ENCODE data around the gene GPR68.
A peak's percentile ranks its signal among the peaks of the same experiment; 100 is the strongest.
"Not testable (repeated sequence)": the region's sequence is repeated elsewhere in the genome, so short reads cannot be mapped to it uniquely, and the experiment has no call there.

Gene GPR68

DNA sequence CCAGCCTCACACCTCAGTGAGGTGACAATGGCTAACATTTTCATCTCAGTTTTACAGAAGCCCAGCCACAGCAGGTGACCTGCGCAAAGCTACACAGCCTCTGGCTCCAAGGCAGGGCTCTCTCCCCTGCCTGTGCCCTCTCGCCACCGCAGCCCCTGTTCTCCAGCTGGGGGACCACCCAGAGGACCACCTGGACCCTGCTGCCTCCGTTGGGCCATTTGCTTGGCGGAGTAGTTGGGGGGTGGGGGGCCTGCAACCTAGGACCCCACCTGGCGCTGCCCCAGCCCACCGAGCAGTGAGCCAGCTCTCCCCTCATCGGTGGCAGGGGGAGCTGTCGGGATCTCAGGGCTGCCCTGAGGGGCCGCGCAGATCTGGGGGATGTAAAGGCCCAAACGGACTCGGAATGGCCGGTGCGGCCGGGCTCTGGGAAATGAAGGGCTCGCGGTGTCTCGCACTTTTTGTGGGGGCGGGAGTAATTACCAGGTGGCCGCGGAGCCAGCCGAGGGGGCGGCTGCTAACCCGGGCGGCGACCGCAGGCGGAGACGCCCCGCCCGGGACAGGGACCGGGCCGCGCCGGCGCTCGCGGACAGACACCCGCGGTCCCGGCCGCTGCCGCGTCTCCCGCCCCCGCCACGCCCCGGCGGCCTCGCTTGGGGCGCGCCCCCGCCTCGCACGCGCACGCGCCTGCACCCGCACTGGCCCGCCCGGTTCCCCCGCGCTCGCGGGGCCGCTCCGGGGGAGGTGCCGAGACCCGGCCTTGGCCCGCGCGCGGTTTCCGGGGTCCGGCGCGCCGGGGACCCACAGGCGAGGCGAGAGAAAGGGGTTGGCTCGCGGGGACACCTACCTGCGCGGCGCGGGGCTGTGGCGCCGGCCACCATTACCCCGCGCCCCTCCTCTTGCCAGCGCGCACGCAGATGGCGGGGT lies 8.6 kb upstream of the GPR68 start:
- no peak for DNase-seq

DNA sequence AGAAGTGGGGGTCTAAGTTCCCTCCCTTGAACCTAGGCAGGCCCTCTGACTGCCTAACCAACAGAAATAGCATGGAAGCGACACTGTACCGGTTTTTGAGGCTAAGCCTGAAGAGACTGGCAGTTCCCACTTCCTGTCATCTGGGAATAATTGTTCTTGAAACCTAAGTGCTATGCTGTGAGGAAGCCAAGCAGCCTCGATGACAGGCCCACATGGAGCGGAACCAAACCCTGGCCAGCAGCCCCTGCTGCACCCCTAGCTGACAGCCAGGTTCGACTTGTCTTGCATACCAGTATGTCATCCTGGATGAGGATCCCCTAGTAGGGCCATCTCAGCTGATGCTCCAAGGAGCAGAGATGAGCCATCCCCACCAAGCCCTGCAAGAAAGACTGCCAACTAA lies 6.4 kb upstream of the GPR68 start:
- no peak for DNase-seq

DNA sequence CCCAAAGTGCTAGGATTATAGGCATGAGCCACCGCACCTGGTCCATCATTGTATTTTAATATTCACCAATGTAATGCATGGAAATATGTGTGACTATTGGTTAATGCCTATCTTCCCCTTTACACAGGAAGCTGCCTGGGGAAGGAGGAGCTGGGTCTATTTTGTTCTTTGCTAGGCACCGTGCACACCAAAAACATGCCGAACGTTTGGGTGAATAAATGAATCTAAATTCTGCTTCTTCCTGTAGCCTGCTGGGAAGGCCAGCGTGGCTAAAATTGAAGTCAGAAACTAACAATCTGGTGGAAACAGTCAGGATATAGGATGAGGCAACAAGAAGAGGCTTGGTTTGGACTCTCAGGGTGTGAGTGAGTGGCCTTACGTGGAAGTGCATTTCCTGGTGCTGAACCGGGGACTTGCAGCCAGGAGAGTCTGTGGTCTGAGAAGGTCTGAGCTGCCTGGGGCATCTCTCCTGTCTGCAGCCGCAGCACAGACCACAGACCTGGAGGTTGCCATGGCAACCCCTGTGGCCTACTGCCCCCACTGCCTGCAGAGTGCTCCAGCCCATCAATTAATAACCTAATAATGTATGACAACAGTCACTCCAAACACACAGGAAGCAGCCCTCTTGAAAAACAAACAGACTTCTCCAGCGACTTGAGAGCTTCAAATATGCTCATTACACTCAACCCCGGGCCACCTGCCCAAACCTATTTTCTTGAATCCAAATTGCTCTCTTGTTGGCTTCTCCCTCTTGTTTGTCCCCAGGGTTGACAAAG lies 5.5 kb upstream of the GPR68 start:
- peak; percentile 93 to 95 for DNase-seq

DNA sequence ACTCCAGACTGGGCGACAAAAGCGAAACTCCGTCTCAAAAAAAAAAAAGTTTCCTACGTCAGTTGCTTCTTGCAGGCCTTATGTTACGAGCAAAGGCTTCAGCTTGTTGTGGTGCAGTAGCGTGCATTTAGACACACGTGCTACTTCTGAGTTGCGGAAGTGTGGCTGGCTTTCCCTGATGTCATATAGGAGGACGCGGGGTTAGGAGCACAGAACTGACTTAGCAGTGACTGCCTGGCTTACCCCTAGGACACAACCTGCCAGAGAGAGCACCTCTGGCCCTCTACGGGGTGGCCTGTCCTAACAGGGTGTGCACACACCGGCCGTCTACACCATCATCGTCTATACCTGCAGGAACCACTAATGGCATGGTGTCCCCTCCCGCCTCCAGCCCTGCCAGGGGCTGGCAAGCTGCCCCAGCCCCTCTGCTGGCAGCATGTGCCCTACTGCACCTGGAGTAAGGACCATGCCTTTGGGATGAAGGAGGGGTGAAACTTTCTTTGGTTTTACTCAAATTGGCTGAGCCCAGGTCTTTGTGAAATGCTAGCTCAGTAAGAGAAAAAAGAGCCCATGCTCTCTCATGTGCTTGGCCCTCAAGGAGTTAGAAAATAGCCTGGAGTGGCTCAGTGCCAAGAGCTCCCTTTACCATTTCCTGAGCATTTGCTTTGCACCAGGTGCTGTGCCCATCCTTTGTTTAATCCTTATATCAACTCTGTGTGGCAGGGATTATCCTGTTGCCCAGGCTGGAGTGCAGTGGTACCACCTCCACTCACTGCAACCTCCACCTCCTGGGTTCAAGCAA lies 1.7 kb upstream of the GPR68 start:
- no peak for DNase-seq

DNA sequence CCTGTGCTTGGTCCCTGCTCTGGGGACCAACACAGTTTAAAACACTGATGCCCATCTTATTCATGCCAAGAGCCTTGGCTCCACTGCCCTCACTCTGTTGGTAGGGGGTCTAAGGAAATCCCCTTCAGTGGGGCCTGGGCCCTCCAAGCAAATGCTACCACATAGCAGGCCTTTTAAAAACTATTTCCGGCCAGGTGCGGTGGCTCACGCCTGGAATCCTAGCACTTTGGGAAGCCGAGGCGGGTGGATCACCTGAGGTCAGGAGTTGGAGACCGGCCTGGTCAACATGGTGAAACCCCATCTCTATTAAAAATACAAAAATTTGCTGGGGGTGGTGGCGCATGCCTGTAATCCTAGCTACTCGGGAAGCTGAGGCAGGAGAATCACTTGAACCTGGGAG lies 1.1 kb upstream of the GPR68 start:
- DNase-seq, result not testable (repeated sequence)

DNA sequence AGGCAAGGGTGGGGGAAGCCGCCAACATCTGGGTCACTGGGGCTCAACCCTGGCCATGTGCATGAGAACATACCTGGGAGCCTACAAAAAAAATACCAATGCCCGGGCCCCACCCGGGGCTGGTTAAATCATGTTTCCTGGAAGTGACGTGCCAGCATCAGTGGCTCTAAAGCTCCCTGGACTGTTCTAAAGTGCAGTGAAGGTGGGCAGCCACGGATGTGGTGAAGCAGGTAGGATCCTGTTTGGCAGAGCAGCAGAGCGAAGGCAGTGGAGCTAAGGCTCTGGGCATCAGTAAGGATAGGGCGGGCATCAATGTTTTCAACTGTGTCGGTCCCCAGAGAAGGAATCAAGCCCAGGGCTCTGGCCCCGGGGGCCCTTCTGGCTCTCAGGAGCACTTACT lies 525 bp upstream of the GPR68 start:
- no peak for DNase-seq

DNA sequence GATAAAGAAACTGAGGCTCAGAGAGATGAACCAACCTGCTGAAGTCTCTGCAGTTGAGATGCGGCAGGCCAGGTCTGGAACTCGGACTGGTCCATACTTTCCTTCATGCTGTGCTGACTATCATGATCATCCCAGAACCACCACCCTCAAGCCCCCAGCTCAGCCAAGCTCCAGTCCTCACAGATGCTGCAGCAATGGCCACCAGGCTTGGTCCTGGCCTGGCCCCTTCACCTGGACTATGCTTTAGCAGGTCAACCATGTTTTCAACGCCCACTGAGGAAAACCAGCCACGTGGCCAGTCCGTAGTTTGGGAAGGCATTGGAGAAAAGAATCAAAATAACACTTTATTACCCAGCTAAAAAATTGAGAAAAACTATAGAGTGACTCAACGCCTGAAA lies 1.4 kb downstream of the GPR68 start:
- DNase-seq, result no peak

DNA sequence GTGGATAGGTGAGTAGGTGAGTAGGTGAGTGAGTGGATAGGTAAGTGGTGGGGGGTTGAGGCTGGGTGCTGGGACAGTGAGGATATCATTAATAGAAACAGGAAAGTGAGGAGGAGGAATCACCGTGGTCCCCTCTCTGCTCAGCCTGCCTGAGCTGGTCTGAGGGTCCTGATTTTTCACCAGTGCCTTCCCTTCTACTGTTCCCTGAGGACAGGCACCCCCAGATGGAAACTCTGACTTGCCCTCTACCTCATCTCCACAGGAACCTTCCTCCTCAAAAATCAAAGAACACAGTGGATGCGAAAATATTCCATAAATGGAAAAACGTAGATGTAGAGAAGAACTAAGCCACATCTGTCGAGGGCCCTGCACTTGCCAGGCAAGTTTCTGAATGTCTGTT lies 1.9 kb downstream of the GPR68 start:
- DNase-seq, result no peak

DNA sequence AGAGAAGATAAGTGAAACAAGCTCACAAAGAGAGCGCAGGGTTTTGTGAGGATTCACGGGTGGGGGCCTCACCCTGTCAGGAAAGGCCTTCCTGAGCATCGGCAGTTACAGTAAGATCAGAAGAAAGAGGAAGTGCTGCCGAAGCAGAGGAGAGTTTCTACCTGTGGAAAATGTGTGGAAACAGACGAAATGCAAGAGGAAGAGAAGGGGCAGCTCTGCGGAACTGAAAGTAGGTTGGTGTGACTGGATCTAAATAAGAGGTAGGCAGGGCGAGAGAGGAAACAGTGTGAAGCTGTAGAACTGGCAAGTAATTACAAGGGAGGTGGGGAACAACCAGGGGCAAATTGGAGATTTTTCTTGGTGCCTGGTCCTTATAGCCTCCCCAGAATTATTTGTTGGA lies 2.6 kb downstream of the GPR68 start:
- peak; percentile 63 to 76 for DNase-seq

DNA sequence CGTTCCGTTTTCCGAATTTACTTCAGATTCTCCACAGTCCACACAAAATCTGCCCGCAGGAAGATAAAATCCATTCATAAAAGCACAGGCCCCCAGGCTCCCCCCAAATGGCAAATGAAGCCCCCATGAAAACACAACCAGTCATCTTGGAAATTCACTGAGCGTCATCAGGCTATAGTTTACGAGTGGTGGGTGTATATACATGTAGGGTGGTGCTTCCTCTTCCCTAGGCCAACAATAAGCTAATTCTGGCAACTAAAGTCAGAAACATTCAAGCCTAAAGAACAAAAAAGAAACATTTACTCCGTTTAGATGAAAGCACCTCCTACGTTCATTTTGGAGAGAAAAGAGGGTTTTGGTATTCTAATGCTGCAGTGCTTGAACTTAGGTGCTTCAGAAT lies 5.8 kb downstream of the GPR68 start:
- no peak for DNase-seq

DNA sequence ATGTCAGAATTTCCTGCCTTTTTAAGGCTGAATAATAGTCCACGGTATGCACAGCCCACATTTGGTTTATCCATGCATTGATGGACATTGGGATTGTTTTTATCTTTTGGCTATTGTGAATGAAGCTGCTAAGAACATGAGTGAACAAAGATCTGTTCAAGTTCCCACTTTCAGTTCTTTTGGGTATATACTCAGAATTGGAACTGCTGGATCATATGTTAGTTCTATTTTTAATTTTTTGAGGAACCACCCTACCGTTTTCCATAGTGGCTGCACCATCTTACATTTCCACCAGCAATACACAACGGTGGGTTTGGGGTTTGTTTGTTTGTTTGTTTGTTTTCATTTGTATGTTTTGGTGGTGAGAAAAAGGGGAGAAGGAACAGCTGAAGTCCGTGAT lies 6.4 kb downstream of the GPR68 start:
- DNase-seq, result no peak

DNA sequence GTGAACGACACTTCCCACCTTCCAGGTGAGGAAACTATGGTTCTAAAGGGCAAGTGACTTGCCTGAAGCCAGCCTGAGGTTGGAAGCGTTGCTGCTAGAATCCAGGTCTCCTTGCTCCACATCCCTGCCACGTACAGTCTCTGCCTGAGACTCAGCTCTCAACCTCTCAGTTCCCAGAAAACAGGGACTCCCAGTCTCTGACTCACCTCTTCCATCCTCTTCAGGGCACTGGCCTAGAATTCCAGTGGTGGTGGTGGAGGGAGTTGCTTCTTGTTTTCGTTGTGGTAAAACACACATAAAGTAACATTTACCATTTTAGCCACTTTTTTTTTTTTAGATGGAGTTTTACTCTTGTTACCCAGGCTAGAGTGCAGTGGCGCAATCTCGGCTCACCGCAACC lies 7.3 kb downstream of the GPR68 start:
- DNase-seq, result no peak

DNA sequence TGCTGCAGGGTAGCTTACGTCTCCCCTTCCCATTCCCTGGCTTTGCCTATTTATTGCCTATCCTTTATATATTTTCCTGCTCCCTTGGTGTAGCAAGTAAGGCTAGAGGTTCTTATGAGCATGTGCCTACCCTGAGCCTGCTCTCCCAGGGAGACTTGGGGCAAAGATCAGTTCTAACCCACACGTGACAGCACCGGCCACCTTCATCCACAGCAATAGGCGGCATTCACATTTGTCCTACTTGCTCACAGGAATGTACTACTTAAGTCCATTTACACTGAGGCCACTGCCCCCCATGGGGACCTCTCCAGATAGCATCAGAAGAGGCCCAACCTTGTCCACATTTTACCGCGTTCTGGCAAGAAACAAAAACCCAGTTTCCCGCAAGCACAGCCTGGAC lies 8.7 kb downstream of the GPR68 start:
- DNase-seq, result no peak

DNA sequence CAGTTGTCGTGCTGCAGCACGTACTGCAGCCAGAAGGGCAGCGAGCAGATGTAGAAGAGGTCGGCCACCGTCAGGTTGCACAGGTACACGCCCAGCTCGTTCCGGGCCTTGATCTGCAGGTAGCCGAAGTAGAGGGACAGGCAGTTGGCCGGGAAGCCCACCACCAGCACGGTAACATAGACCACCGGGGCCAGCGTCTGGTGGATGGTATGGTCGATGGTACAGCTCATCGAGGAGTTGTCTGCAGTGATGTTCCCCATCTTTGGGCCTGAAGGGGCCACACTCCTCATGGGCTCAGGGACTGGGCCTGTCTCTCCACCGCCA lies 9.8 kb downstream of the GPR68 start:
- DNase-seq, result no peak

DNA sequence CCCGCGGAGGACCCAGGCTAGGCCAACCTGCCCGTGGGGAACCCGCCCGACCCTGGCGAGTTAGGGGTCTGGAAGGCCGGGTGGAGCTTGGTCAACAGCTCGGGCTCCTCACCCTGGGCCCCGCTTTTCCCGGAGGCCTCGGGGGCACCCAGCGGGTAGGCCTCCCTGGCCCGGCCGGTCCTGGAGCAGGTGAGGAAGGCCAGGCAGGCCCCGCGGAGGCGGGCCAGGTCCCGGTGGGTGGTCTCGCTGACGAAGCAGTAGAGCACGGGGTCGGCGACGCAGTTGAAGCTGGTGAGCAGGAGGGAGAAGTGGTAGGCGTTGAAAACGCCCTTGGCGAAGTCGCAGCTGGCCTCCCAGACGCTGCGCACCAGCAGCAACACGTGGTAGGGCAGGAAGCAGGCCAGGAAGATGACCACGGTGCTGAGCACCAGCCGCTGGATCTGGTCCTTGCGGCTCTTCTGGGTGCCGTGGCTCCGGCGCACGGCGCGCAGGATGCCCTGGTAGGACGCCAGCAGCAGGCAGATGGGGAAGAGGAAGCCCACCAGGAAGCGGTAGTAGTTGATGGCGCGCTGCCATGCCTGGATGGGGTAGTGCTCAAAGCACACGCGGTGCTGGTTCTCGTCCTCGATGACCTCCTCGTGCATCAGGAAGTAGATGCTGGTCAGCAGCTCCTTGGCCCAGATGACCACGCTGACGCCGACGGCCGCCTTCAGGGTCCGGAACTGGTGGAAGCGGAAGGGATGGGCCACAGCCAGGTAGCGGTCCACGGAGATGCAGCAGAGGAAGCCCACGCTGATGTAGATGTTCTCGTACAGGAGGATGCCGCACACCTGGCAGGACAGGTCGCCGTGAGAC lies 10.3 kb downstream of the GPR68 start:
- DNase-seq, result no peak

DNA sequence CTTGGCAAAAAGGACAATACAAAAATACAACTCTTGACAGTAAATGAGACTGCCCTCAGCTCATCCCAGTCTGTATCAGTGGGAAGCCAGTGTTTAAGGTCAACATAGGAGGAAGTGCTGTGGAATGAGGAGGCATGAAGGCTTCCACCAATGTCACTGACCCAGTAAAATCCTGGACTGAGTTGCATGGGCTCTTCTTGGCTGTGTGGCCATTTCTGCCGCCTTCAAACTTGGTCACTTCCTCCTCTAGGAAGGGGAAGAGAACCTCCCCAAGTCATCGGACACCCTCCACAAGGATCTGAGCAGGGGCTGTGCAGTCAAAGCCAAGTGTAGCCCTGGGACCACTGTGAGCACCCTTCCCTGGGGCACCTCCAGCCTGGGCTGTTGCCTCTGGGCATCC lies 11.9 kb downstream of the GPR68 start:
- DNase-seq, result no peak

DNA sequence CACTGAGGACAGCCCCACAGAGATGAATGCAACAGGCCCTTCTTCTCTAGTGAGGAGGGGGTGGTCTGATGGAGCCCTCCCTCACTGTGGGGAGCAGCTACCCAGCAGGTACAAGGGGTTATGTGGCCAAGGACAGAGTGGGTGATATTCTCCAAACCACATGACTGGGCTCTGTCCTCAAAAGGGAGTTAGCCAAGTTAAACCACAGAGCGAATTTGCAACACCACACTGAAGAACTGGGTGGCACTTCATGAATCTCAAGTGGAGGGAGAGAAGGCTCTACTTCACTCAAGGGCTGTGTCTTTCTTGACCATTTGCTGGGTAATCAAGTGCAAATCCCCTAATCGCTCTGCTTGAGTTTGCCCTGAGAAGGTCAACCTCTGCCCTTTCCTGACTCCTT lies 12.5 kb downstream of the GPR68 start:
- peak in 1 of 2 experiments; percentile 9 for DNase-seq

DNA sequence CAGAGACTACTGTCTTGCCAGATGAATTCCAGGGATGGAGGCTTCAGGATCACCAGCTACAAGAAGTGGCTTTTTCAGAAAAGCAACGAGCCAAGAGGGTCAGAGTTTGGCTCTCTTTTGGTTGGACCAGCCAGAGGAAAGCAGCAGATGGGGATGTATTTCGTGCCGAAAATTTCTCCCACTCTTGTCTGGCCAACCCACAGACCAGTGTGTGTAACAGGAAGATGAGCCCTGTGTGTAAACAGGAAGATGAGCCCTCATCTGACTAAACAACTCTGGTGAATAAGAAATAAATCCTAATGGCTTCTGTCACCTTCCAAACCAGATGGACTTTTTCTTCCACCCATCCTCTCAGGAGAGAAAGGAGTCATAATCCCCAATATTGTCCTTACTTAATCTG lies 13.1 kb downstream of the GPR68 start:
- no peak for DNase-seq

DNA sequence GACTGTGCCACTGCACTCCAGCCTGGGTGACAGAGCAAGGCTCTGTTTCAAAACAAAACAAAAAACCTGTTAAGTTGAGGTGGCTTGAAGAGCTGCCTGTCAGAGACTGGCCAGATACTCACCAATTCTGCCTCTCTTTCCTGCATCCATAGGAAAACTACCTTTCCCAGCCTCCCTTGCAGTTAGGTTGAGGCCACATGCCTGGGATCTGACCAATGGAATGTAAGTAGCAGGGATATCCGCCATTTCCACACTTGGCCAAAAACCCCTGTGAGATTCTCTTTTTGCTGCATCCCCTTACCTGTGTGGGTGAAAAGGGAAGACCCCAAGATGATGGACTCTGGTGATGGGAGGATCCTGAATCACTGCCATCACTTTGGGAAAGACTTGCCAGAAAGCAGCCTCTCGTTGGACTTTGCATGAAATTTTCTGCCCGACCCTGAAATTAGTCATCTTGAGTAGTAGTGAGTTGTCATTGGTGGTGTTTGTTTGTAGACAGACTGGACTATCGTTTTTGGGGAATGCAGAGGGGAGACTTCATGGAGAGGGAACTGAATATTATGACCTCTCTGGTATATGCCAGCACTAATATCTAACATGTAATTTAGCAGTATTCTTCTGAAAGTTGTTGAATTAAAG lies 14.0 kb downstream of the GPR68 start:
- DNase-seq, result no peak

DNA sequence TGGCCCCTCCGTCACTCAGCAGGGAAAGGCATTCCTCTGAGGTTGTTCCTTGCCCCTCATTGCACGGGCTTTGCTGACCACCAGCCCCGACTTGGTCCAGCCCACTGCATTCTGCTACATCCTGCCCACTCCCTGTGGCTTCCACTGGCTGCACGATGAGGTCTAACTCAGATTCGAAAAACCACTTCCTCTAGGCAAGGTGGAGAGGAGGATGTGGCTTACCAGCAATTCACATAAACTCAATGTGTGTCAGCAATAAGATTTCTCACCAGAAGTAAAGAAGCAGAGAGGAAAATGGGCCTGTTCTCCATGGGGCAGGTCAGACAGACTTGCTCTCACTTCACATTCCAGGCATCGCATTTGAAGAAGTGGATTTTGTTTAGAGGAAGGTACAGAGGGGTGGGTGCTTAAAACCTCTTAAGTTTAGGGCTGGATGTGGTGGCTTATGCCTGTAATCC lies 14.7 kb downstream of the GPR68 start:
- DNase-seq, result peak; percentile 77 to 82

DNA sequence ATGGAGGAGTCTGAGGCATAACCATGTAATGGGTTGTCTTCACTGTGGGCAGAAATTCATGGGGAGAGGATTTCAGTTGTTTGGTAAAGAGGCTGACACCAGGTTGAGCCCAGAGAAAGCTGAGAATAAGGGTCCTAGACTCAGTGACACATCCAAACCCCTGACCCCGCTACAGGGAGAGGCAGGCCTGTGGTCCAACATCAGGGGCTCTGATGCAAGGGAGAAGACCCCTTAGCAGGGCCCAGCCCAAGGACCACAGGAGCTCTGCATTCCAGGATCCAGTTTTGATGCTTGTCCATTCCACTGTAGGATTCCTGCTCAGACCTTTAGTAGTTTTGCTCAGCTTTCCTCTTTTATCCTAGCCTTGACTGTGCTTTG lies 15.5 kb downstream of the GPR68 start:
- no peak for DNase-seq

All from AML-193 (cell line).